Small intestine (tissue), 16 donors: Measurements from ENCODE around the gene SH2B2. TPM values are rescaled to one million over a fixed set of nuclear protein-coding genes. Genes with fewer than 3 reads are reported as not detected.

ENCODE experiments used
- DNase-seq, 2 donors: peaks; one replicate each; pipeline versions ENCODE4 v3.0.0 to v3.0.0-alpha.2; 2013
- FAIRE-seq: peaks from 2 replicates; lab custom pipeline; 2012; peaks lifted over from hg19 to GRCh38; lab: Jason Lieb, UNC
- H3K27ac ChIP-seq, 3 donors: one replicate each; pipeline ENCODE4 v1.5.1; 2013; ENCODE audit warnings: low read length in 2 of 3, mild to moderate bottlenecking in 2 of 3, control low read depth in 1 of 3, inconsistent platforms in 1 of 3, low read depth in 1 of 3, moderate library complexity in 1 of 3
- H3K27me3 ChIP-seq, 3 donors: one replicate each; pipeline ENCODE4 v1.6.1; 2013; ENCODE audit warnings: low read length in 3 of 3, inconsistent platforms in 1 of 3; ENCODE audit not compliant: control insufficient read depth in 3 of 3, insufficient read depth in 3 of 3
- H3K36me3 ChIP-seq, 3 donors: one replicate each; pipeline ENCODE4 v1.6.1; 2013; ENCODE audit warnings: low read length in 3 of 3, inconsistent platforms in 1 of 3, low read depth in 1 of 3, mild to moderate bottlenecking in 1 of 3, moderate library complexity in 1 of 3; ENCODE audit not compliant: control insufficient read depth in 3 of 3, insufficient read depth in 2 of 3
- H3K4me1 ChIP-seq, 3 donors: one replicate each; pipeline ENCODE4 v1.6.1; 2013; ENCODE audit warnings: low read length in 2 of 3, inconsistent platforms in 1 of 3, low read depth in 1 of 3, mild to moderate bottlenecking in 1 of 3, moderate library complexity in 1 of 3; ENCODE audit not compliant: control insufficient read depth in 3 of 3, insufficient read depth in 2 of 3
- H3K4me3 ChIP-seq, 3 donors: one replicate each; pipeline ENCODE4 v1.5.1; 2013; ENCODE audit warnings: low read length in 3 of 3, control low read depth in 1 of 3, inconsistent platforms in 1 of 3, low read depth in 1 of 3, mild to moderate bottlenecking in 1 of 3, moderate library complexity in 1 of 3
- H3K9me3 ChIP-seq, 2 donors: one replicate each; pipeline ENCODE4 v1.6.1; 2013; ENCODE audit warnings: low read depth in 1 of 2, low read length in 1 of 2; ENCODE audit not compliant: control insufficient read depth in 2 of 2, insufficient read depth in 1 of 2
- WGBS, 3 donors: extraction: QIAGEN DNeasy Blood & Tissue Kit; methylation state at CpG; one replicate each; pipeline ENCODE4 v1.1.7; 2013; 5-methylcytosine and 5-hydroxymethylcytosine counted together
- long read RNA-seq, 10 donors: transcript quantifications; one replicate each; lab custom pipeline, GENCODE V29; 2026
- polyA plus RNA-seq, 4 donors: library from polyadenylated mRNA; stranded (reverse) in 3 of 4; unstranded in 1 of 4; fragments of 200-250 nt in 3 of 4; fragments of 120-200 nt in 1 of 4; gene quantifications; one replicate each; pipeline versions ENCODE4 v1.2.1 to v1.2.3, GENCODE V29; 2013
- donor health status: healthy with polysubstance abuse.
- donor health status: control.
- donor health status: control.
- donor health status: Bipolar disorder and iron deficiency.
- donor health status: healthy.

The SH2B2 gene
- 1 to 10 TPM in 3 of 4 donors, under 1 TPM in 1; 0.67 to 2.5 (median 1.6) TPM for polyA plus RNA-seq
- long read RNA-seq, donor 1 = 0 reads
- long read RNA-seq, donor 2 = 0 reads
- long read RNA-seq, donor 3 = 0 reads
- long read RNA-seq, donor 4 = 0 reads
- long read RNA-seq, donor 5 = 0 reads
- long read RNA-seq, donor 6 = 0 reads
- long read RNA-seq, donor 7 = 0 reads
- long read RNA-seq, donor 8 = 0 reads
- long read RNA-seq, donor 9 = 0 reads
- long read RNA-seq, donor 10 = 0 reads

- Histone ChIP-seq H3K36me3 (peaks cover 0 to 15% (median 0%) of the 10 kb centered on the region in 3 donors), H3K4me3 (peak within 1 kb of the TSS; percentile 59 to 85 (median 66)), H3K4me1 (peaks cover 0 to 14% (median 0%) of the 10 kb centered on the region in 3 donors), H3K27me3 (peaks cover 0 to 10% (median 0%) of the 10 kb centered on the region in 3 donors), H3K27ac (peak within 1 kb of the TSS in 2 of 3 donors; percentile 56 to 86), H3K9me3 (no peaks in the 10 kb centered on the region)
- FAIRE-seq (no peak), DNase-seq (peak; percentile 39 to 85)
- 0 to 1% (median 0%) methylated on average over 41 to 108 of the region's 116 CpGs for WGBS, 3 donors
These were observed at the start of gene SH2B2 for GRCh38 chr7:102286237-102287110. Gene SH2B2 (plus strand): TSS chr7:102286868. CDS start chr7:102300551, 13,683 bp downstream.

GRCh38 chr7:102239206-102239820 lies 47.4 kb upstream of the SH2B2 start:
- Histone ChIP-seq H3K36me3 (peaks cover 0 to 85% (median 2%) of the 10 kb centered on the region in 3 donors), H3K4me1 (peaks cover 0 to 6% (median 0%) of the 10 kb centered on the region in 3 donors), H3K9me3 (no peaks in the 10 kb centered on the region), H3K4me3 (no peak overlapping the region), H3K27me3 (no peaks in the 10 kb centered on the region), H3K27ac (no peak overlapping the region)
- no peak for FAIRE-seq
- no peak for DNase-seq
- WGBS, 3 donors = 96 to 97% (median 97%) methylated on average over 35 of the region's 35 CpGs

GRCh38 chr7:102241431-102241830 lies 45.2 kb upstream of the SH2B2 start:
- WGBS, 3 donors = 40 to 76% (median 49%) methylated on average over 8 of the region's 8 CpGs
- Histone ChIP-seq H3K27me3 (no peaks in the 10 kb centered on the region), H3K36me3 (peaks cover 0 to 83% (median 0%) of the 10 kb centered on the region in 3 donors)

GRCh38 chr7:102244601-102245000 lies 42.1 kb upstream of the SH2B2 start:
- Histone ChIP-seq H3K4me3 (no peak overlapping the region), H3K27ac (no peak overlapping the region), H3K27me3 (no peaks in the 10 kb centered on the region), H3K9me3 (no peaks in the 10 kb centered on the region), H3K36me3 (peaks cover 3 to 71% (median 5%) of the 10 kb centered on the region in 3 donors), H3K4me1 (no peaks in the 10 kb centered on the region)
- FAIRE-seq (no peak), DNase-seq (no peak)
- WGBS, 3 donors = 82 to 88% (median 87%) methylated on average over 4 of the region's 4 CpGs

More at GRCh38 chr7:102241431-102241830, 45.2 kb upstream of the SH2B2 start:
- peaks cover 0 to 2% (median 0%) of the 10 kb centered on the region in 3 donors for H3K4me1 ChIP-seq
- no peaks in the 10 kb centered on the region for H3K9me3 ChIP-seq
- no peak overlapping the region for H3K4me3 ChIP-seq
- DNase-seq (peak; percentile 16 to 77), FAIRE-seq (no peak)
- peak overlapping the region in 1 of 3 donors; percentile 40 for H3K27ac ChIP-seq

- no peaks in the 10 kb centered on the region for H3K4me1 ChIP-seq
- peaks cover 3 to 59% (median 5%) of the 10 kb centered on the region in 3 donors for H3K36me3 ChIP-seq
- DNase-seq = no peak
- H3K9me3 ChIP-seq = no peaks in the 10 kb centered on the region
- H3K27ac ChIP-seq = no peak overlapping the region
- H3K4me3 ChIP-seq = no peak overlapping the region
- no peak for FAIRE-seq
- 90 to 95% (median 91%) methylated on average over 12 to 14 of the region's 14 CpGs for WGBS, 3 donors
- H3K27me3 ChIP-seq = no peaks in the 10 kb centered on the region
These were observed 38.6 kb upstream of the SH2B2 start for GRCh38 chr7:102248081-102248455.

GRCh38 chr7:102248456-102249395 lies 37.9 kb upstream of the SH2B2 start:
- no peak overlapping the region for H3K4me3 ChIP-seq
- no peaks in the 10 kb centered on the region for H3K4me1 ChIP-seq
- no peak for FAIRE-seq
- 92 to 96% (median 95%) methylated on average over 78 to 117 of the region's 117 CpGs for WGBS, 3 donors
- H3K36me3 ChIP-seq = peaks cover 3 to 59% (median 5%) of the 10 kb centered on the region in 3 donors
- no peak overlapping the region for H3K27ac ChIP-seq
- no peak for DNase-seq
- no peaks in the 10 kb centered on the region for H3K27me3 ChIP-seq
- H3K9me3 ChIP-seq = no peaks in the 10 kb centered on the region

- DNase-seq = no peak
- FAIRE-seq = no peak
- Histone ChIP-seq H3K4me1 (no peaks in the 10 kb centered on the region), H3K27ac (no peak overlapping the region), H3K9me3 (peaks cover 0 to 2% of the 10 kb centered on the region in 2 donors), H3K36me3 (peaks cover 3 to 56% (median 5%) of the 10 kb centered on the region in 3 donors), H3K27me3 (no peaks in the 10 kb centered on the region), H3K4me3 (no peak overlapping the region)
- WGBS, 3 donors = 76 to 87% (median 80%) methylated on average over 7 of the region's 7 CpGs
These were observed 34.9 kb upstream of the SH2B2 start for GRCh38 chr7:102251531-102252365.
